Prostate gland (tissue), 2 donors: ENCODE measurements around the gene SPINK7.
"Not testable (repeated sequence)": the region's sequence is repeated elsewhere in the genome, so short reads cannot be mapped to it uniquely, and the experiment has no call there.

ENCODE experiments used
- CTCF ChIP-seq, 4 experiments: fragments of 200-600 bp in 2 of 4; fragments of 450-650 bp in 2 of 4; sonication (generic) in 2 of 4; IDR thresholded peaks; 1 replicate in 3 of 4; 2 replicates in 1 of 4; pipeline ENCODE4 v1.5.1; 2016 to 2019; ENCODE audit warnings: antibody characterized with exemption in 4 of 4, mild to moderate bottlenecking in 2 of 4, moderate library complexity in 2 of 4
- POLR2A ChIP-seq: fragments of 450-650 bp; IDR thresholded peaks from one replicate; pipeline ENCODE4 v1.6.1; 2016; ENCODE audit warnings: antibody characterized with exemption, mild to moderate bottlenecking

GRCh38 chr5:148275129-148275528, 37.1 kb upstream of the SPINK7 start:
- TF ChIP-seq CTCF (IDR thresholded peaks at IDR 0.05); POLR2A: not testable (repeated sequence)
